Measurements from ENCODE around the gene KRT79.
A peak's percentile ranks its signal among the peaks of the same experiment; 100 is the strongest.
"Not testable (repeated sequence)": the region's sequence is repeated elsewhere in the genome, so short reads cannot be mapped to it uniquely, and the experiment has no call there.

KRT79 gene

GRCh38 chr12:52833922-52834726 is at the start of gene KRT79:
TSS of gene KRT79 (minus strand) at chr12:52834311. CDS start at chr12:52834260, 51 bp downstream.
- DNase-seq (ENCODE audit: low spot score), result no peak
- TF ChIP-seq, protein P1, sequence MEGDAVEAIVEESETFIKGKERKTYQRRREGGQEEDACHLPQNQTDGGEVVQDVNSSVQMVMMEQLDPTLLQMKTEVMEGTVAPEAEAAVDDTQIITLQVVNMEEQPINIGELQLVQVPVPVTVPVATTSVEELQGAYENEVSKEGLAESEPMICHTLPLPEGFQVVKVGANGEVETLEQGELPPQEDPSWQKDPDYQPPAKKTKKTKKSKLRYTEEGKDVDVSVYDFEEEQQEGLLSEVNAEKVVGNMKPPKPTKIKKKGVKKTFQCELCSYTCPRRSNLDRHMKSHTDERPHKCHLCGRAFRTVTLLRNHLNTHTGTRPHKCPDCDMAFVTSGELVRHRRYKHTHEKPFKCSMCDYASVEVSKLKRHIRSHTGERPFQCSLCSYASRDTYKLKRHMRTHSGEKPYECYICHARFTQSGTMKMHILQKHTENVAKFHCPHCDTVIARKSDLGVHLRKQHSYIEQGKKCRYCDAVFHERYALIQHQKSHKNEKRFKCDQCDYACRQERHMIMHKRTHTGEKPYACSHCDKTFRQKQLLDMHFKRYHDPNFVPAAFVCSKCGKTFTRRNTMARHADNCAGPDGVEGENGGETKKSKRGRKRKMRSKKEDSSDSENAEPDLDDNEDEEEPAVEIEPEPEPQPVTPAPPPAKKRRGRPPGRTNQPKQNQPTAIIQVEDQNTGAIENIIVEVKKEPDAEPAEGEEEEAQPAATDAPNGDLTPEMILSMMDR (IDR thresholded peaks at IDR 0.05; ENCODE audit: extremely low read depth, missing control alignments), result no peak

DNA sequence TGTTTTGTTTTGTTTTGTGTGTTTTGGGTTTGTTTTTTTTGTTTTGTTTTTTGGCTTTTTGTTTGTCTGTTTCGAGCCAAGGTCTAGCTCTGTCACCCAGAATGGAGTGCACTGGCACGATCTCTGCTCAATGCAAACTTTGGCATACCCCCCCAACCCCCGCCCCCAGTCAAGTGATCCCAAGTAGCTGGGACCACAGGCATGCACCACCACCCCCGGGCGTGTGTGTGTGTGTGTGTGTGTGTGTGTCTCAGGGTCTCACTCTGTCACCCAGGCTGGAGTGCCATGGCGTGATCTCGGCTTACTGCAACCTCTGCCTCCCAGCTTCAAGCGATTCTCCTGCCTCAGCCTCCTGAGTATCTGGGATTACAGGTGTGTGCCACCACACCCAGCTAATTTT is 46.4 kb upstream of the KRT79 start:
- not testable (repeated sequence) for DNase-seq (ENCODE audit: low spot score)

GRCh38 chr12:52879394-52880351 is 45.6 kb upstream of the KRT79 start:
- DNase-seq (ENCODE audit: low spot score), result peak; percentile 73
- TF ChIP-seq, protein P1 (IDR thresholded peaks at IDR 0.05; ENCODE audit: extremely low read depth, missing control alignments), result peak; percentile 60

DNA sequence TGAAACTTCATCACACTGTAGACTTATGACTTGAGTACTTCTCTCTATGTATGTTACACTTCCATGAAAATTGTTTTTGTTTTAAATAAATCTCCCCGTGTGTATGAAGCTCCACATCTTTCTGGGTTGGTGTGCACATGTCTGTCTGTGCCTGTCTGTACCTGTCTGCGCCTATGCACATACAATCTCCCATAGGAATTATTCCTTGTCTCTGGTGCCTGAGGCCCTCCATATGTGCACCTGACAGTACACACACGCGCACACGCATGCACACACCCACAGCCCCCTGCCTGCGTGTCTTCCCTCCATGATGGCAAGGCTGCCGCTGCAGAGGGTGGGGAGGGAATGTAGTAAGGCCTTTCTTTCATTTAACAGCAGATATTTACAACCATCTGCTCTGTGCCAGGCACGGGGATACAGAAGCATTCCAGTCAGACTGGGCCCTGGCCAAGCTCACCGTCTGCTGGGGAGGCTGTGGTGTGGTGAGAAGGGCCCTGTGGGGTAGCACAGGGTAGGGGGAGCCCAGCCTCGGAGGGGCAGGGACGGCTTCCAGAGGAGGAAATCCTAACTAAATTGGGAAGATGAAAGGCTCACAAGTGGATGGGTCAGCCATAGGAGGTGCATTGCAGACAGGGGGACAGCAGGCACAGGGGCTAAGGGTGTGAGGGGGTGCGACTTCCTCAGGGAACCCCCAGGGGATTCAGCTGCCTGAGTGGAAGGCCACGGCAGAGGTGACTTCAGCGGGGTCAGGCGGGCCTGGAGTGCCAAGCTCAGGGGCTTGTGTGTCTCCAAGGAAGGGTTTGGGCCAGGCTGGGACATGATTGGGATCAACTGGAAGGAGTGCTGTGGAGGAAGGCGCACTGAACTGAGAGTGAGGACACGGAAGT is 44.6 kb upstream of the KRT79 start:
- TF ChIP-seq, protein P1 (IDR thresholded peaks at IDR 0.05; ENCODE audit: extremely low read depth, missing control alignments), result no peak
- DNase-seq (ENCODE audit: low spot score), result no peak

- TF ChIP-seq, protein P1 (IDR thresholded peaks at IDR 0.05; ENCODE audit: extremely low read depth, missing control alignments), result no peak
- no peak for DNase-seq (ENCODE audit: low spot score)
Measured at GRCh38 chr12:52877242-52877641, 43.1 kb upstream of the KRT79 start.

GRCh38 chr12:52876372-52876771 is 42.3 kb upstream of the KRT79 start:
- TF ChIP-seq, protein P1 (IDR thresholded peaks at IDR 0.05; ENCODE audit: extremely low read depth, missing control alignments), result no peak

More at GRCh38 chr12:52876372-52876771, 42.3 kb upstream of the KRT79 start:
- DNase-seq (ENCODE audit: low spot score), result no peak

Measured in GM20000 (cell line).